ENCODE measurements around the gene APOBEC3G.
"Not testable (repeated sequence)": the region's sequence is repeated elsewhere in the genome, so short reads cannot be mapped to it uniquely, and the experiment has no call there.

Gene APOBEC3G

GRCh38 chr22:39077026-39077840 lies at the start of gene APOBEC3G:
Gene APOBEC3G (plus strand): TSS chr22:39077275. CDS start chr22:39077362, 87 bp downstream.
- DNase-seq: peak; percentile 53

- DNase-seq: no peak
Measured at GRCh38 chr22:39027717-39028116, 49.4 kb upstream of the APOBEC3G start.

GRCh38 chr22:39028281-39028680 lies 48.8 kb upstream of the APOBEC3G start:
- DNase-seq: no peak

- DNase-seq: no peak
Measured at GRCh38 chr22:39029227-39029626, 47.8 kb upstream of the APOBEC3G start.

DNA sequence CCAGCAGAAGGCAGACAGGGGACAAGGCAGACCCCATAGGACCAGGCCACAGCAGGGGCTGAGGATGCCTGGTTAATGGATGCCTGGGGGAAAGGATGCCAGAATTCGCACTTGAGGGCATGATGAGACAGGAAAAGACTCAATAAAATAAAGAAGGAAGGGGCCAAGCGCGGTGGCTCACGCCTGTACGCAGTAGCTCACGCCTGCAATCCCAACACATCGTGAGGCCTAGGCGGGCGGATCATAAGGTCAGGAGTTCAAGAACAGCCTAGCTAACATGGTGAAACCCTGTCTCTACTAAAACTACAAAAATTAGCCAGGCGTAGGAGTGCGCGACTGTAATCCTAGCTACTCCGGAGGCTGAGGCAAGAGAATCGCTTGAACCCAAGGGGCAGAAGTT lies 46.4 kb upstream of the APOBEC3G start:
- DNase-seq: no peak

DNA sequence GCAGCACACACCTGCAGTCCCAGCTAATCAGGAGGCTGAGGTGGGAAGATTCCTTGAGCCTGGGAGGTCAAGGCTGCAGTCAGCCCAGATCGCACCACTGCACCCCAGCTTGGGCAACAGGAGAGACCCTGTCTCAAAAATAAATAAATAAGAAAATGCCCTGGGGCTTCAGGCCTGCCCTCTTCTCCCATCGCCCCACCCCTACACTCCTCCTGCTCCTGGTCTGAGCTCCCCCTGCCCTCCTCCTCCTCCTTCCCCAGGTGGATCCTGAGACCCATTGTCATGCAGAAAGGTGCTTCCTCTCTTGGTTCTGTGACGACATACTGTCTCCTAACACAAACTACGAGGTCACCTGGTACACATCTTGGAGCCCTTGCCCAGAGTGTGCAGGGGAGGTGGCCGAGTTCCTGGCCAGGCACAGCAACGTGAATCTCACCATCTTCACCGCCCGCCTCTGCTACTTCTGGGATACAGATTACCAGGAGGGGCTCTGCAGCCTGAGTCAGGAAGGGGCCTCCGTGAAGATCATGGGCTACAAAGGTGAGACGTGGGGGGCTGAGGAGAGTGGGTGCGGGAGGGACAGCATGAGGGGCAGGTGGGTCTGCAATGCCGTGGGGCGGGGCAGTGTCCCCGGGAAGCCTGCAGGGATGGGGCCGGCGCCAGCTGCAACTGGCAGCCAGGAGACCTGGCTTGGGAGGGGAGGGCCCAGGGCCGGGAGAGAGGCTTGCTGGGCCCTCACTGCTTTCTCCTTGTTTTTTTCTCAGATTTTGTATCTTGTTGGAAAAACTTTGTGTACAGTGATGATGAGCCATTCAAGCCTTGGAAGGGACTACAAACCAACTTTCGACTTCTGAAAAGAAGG lies 45.4 kb upstream of the APOBEC3G start:
- not testable (repeated sequence) for DNase-seq

DNA sequence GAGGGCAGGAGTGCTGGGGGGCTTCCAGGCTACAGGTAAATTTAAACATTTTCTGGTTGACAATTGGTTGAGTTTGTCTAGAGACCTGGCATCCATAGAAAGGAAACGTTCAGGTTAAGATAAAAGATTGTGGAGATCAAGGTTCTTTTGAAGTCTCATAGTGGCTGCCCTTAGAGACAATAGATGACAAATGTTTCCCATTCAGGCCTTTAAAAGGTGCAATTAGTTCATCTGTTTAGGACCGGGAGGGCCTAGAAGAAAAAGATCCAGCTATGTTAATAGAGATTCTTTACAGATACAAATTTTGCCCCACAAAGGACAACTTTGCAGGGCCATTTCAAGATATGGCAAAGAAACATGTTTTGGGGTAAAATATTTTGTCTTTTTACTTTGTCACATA lies 40.0 kb upstream of the APOBEC3G start:
- DNase-seq: not testable (repeated sequence)

GRCh38 chr22:39039306-39040126 lies 37.6 kb upstream of the APOBEC3G start:
- no peak for DNase-seq

- not testable (repeated sequence) for DNase-seq
Measured at GRCh38 chr22:39040155-39040537, 36.9 kb upstream of the APOBEC3G start.

DNA sequence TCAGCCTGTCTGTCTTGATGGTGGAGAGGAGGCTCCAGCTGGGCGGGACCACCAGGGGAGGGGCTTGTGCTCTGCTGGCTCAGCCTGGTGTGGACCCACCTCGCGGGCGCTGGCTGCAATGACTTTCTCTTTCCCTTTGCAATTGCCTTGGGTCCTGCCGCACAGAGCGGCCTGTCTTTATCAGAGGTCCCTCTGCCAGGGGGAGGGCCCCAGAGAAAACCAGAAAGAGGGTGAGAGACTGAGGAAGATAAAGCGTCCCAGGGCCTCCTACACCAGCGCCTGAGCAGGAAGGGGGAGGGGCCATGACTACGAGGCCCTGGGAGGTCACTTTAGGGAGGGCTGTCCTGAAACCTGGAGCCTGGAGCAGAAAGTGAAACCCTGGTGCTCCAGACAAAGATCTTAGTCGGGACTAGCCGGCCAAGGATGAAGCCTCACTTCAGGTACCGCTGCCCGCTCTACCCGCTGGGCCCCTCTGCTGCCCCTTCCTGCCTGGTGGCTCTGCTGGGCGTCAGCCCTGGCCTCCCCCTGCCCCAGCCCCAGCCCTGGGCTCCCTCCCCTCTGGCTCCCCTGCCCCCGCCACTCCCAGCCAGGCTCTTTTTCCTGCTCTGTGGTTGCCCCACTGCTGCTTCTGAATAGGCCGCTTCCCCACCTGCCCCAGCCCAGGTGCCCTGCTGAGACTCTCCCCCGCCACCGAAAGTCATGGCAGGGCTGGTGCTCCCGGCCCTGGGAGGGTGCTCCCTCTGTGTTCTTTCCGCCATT lies 36.4 kb upstream of the APOBEC3G start, which contains the start of gene APOBEC3F:
TSS of gene APOBEC3F (plus strand) at position 327 of the 759 bp plus-strand sequence. CDS start at position 424, 97 bp downstream.
- DNase-seq: peak; percentile 69

DNA sequence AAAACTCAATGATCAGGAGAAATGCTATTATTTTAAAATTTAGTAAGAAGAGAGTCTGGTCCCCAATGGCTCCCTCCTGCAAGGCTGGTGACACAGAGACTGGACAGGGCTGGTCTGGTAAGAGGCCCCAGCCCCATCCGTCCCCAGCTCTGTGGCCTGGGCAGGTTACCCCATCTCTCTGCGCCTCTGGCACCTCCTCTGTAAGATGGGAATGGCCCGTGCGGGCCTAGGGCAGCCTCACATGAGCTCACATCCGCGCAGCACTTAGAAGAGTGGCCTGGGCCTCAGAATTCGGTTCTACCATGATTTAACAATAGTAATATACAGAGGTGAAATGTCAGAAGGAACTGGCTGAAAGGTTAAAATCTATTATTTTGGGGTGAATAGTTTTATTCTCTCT lies 35.2 kb upstream of the APOBEC3G start:
- DNase-seq: no peak

- DNase-seq: not testable (repeated sequence)
Measured at GRCh38 chr22:39043063-39043462, 34.0 kb upstream of the APOBEC3G start.

GRCh38 chr22:39045136-39045535 lies 31.9 kb upstream of the APOBEC3G start:
- not testable (repeated sequence) for DNase-seq

GRCh38 chr22:39049486-39049885 lies 27.6 kb upstream of the APOBEC3G start:
- DNase-seq: not testable (repeated sequence)

- not testable (repeated sequence) for DNase-seq
Measured at GRCh38 chr22:39051844-39052495, 25.1 kb upstream of the APOBEC3G start.

GRCh38 chr22:39055658-39056057 lies 21.4 kb upstream of the APOBEC3G start:
- no peak for DNase-seq

DNA sequence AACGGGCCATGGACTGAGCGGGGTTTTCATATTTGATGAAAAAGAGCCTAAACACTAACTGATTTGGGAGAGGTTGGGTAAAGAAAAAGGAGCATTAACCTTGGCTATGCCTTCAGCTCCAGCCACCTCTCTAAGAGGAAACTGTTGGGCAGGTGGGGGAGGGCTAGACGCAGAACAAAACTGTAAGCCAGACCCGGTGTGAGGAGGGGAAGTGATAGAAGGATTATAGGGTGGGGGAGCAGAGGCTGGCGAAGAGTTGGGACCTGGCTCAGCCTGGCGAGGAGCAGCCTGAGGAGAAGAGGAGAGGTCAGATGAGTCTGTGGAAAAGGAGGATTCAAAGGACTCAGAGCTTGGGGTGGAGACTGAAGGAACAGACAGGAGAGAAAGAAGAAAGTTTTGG lies 15.8 kb upstream of the APOBEC3G start:
- not testable (repeated sequence) for DNase-seq

GRCh38 chr22:39061951-39062350 lies 15.1 kb upstream of the APOBEC3G start:
- not testable (repeated sequence) for DNase-seq

GRCh38 chr22:39063904-39064303 lies 13.2 kb upstream of the APOBEC3G start:
- DNase-seq: not testable (repeated sequence)

GRCh38 chr22:39066442-39067276 lies 10.4 kb upstream of the APOBEC3G start:
- not testable (repeated sequence) for DNase-seq

Data from stimulated activated CD4-positive, alpha-beta T cell treated with anti-CD3 and anti-CD28 coated beads, Interleukin-4, amount 100 ng/mL, for 24 hours (primary cell).